WTC11 (cell line): Measurements from ENCODE around the gene ARHGAP26. TPM values are rescaled to one million over a fixed set of nuclear protein-coding genes. Genes with fewer than 3 reads are reported as not detected.

Source experiments
- ATAC-seq: fragments of 200-7000 bp; cut with Tn5 transposase; 2 replicates; pipeline ENCODE4 v1.10.0; 2021; ENCODE audit warnings: mild to moderate bottlenecking, moderate library complexity
- CTCF ChIA-PET: fragments of 300-600 bp; sonication (Branson Sonifier 250); formaldehyde crosslinking; loops from one replicate; lab custom pipeline; 2021; ENCODE audit warnings: antibody characterized with exemption; lab: Charles Lee
- POLR2A ChIA-PET: fragments of 350-600 bp; sonication (Branson Sonifier 250); formaldehyde crosslinking; loops from one replicate; lab custom pipeline; 2021; ENCODE audit warnings: antibody characterized with exemption; lab: Charles Lee
- DNase-seq: peaks from one replicate; pipeline ENCODE4 v3.0.0; 2021; ENCODE audit warnings: low spot score
- H3K27ac Mint-ChIP-seq: 2 replicates; pipeline ENCODE4 v1.8.0; 2021; ENCODE audit warnings: mixed read lengths
- H3K27me3 Mint-ChIP-seq: 2 replicates; pipeline ENCODE4 v1.8.0; 2021; ENCODE audit warnings: low read depth, mild to moderate bottlenecking, moderate library complexity, mixed read lengths
- H3K36me3 Mint-ChIP-seq: 2 replicates; pipeline ENCODE4 v1.8.0; 2021; ENCODE audit warnings: mixed read lengths
- H3K4me1 Mint-ChIP-seq: 2 replicates; pipeline ENCODE4 v1.8.0; 2022; ENCODE audit warnings: mixed read lengths
- H3K4me3 Mint-ChIP-seq: 2 replicates; pipeline ENCODE4 v1.8.0; 2021; ENCODE audit warnings: mild to moderate bottlenecking, moderate library complexity, mixed read lengths
- H3K9me3 Mint-ChIP-seq: 2 replicates; pipeline ENCODE4 v1.8.0; 2021; ENCODE audit warnings: mixed read lengths
- ATF1 ChIP-seq: sonication (generic); formaldehyde crosslinking; IDR thresholded peaks from 2 replicates; pipeline ENCODE4 v1.8.1; 2023; ENCODE audit warnings: mild to moderate bottlenecking, moderate library complexity, missing genetic modification reagents
- ATF2 ChIP-seq: sonication (generic); formaldehyde crosslinking; IDR thresholded peaks from 2 replicates; pipeline ENCODE4 v1.8.1; 2022; ENCODE audit warnings: low read depth, missing genetic modification reagents, borderline replicate concordance
- ATF6 ChIP-seq: sonication (generic); formaldehyde crosslinking; IDR thresholded peaks from 2 replicates; pipeline ENCODE4 v1.8.1; 2023; ENCODE audit warnings: mild to moderate bottlenecking, missing genetic modification reagents
- ESRRA ChIP-seq: sonication (generic); formaldehyde crosslinking; IDR thresholded peaks from 2 replicates; pipeline ENCODE4 v1.8.1; 2022; ENCODE audit warnings: mild to moderate bottlenecking, missing genetic modification reagents, borderline replicate concordance
- GTF2I ChIP-seq: fragments of 250-450 bp; sonication (Bioruptor Pico); conservative IDR thresholded peaks from 2 replicates; pipeline ENCODE4 v1.4.0; 2021; ENCODE audit warnings: mild to moderate bottlenecking
- HMGXB4 ChIP-seq: sonication (generic); formaldehyde crosslinking; IDR thresholded peaks from 2 replicates; pipeline ENCODE4 v1.8.1; 2023; ENCODE audit warnings: mild to moderate bottlenecking, moderate library complexity, missing genetic modification reagents
- IRF2 ChIP-seq: sonication (generic); formaldehyde crosslinking; IDR thresholded peaks from 2 replicates; pipeline ENCODE4 v1.8.0; 2022; ENCODE audit warnings: low read depth, missing genetic modification reagents, borderline replicate concordance
- KAT7 ChIP-seq: sonication (generic); formaldehyde crosslinking; IDR thresholded peaks from 2 replicates; pipeline ENCODE4 v1.8.1; 2023; ENCODE audit warnings: missing genetic modification reagents, mild to moderate bottlenecking, borderline replicate concordance
- MLX ChIP-seq: sonication (generic); formaldehyde crosslinking; IDR thresholded peaks from 2 replicates; pipeline ENCODE4 v1.8.1; 2023; ENCODE audit warnings: mild to moderate bottlenecking, missing genetic modification reagents, moderate library complexity
- MYBL2 ChIP-seq: sonication (generic); formaldehyde crosslinking; IDR thresholded peaks from 2 replicates; pipeline ENCODE4 v1.8.1; 2023; ENCODE audit warnings: mild to moderate bottlenecking, moderate library complexity, missing genetic modification reagents
- NFE2L1 ChIP-seq: sonication (generic); formaldehyde crosslinking; IDR thresholded peaks from 2 replicates; pipeline ENCODE4 v1.8.1; 2023; ENCODE audit warnings: missing genetic modification reagents
- NR2C2 ChIP-seq: sonication (generic); formaldehyde crosslinking; IDR thresholded peaks from 2 replicates; pipeline ENCODE4 v1.8.0; 2022; ENCODE audit warnings: mild to moderate bottlenecking, missing genetic modification reagents
- SMAD3 ChIP-seq: sonication (generic); formaldehyde crosslinking; IDR thresholded peaks from 2 replicates; pipeline ENCODE4 v1.8.0; 2022; ENCODE audit warnings: missing genetic modification reagents, mild to moderate bottlenecking, borderline replicate concordance
- ZNF121 ChIP-seq: sonication (generic); formaldehyde crosslinking; IDR thresholded peaks from 2 replicates; pipeline ENCODE4 v1.8.0; 2023; ENCODE audit warnings: missing genetic modification reagents
- ZNF396 ChIP-seq: fragments of 250-450 bp; sonication (Bioruptor Pico); IDR thresholded peaks from 2 replicates; pipeline ENCODE4 v1.8.0; 2021; ENCODE audit warnings: mild to moderate bottlenecking, moderate library complexity, borderline replicate concordance
- total RNA-seq: library from RNA; stranded (reverse); gene quantifications from 3 replicates; pipeline ENCODE4 v1.2.3, GENCODE V29; 2021
- TF ChIP-seq, protein P1 (sequence below): sonication (generic); formaldehyde crosslinking; IDR thresholded peaks from 2 replicates; pipeline ENCODE4 v1.8.0; 2023; ENCODE audit warnings: missing genetic modification reagents, mild to moderate bottlenecking, borderline replicate concordance
- TF ChIP-seq, protein P2 (sequence below): sonication (generic); formaldehyde crosslinking; IDR thresholded peaks from 2 replicates; pipeline ENCODE4 v1.8.1; 2023; ENCODE audit warnings: mild to moderate bottlenecking, missing genetic modification reagents, borderline replicate concordance

The ARHGAP26 gene
- total RNA-seq, 1 experiment from 2014 or later, result 22.3 TPM

GRCh38 chr5:143083006-143083405, 312.8 kb downstream of the ARHGAP26 start:
- ATAC-seq, result no peak
- DNase-seq, result no peak
- CTCF ChIA-PET, result interaction anchor here (1.0 to 1.1 kb wide), 2 partner anchors 27 to 30 kb away, joined by 3 read pairs; no protein-coding TSS in a partner anchor
- TF ChIP-seq ZNF396 (CRISPR knock-in tag) (no peak), MYBL2 (CRISPR knock-in tag) (no peak), SMAD3 (CRISPR knock-in tag) (no peak), ATF1 (CRISPR knock-in tag) (no peak), IRF2 (CRISPR knock-in tag) (no peak), ATF2 (CRISPR knock-in tag) (no peak), NFE2L1 (CRISPR knock-in tag) (no peak), ZNF121 (no peak), MLX (CRISPR knock-in tag) (no peak), HMGXB4 (CRISPR knock-in tag) (no peak), ESRRA (CRISPR knock-in tag) (no peak), KAT7 (CRISPR knock-in tag) (no peak)
- TF ChIP-seq, all 79 proteins: peak for 0
- H3K27me3 Mint-ChIP-seq, result no peaks in the 10 kb centered on the region
- no peaks in the 10 kb centered on the region for H3K36me3 Mint-ChIP-seq
- peaks cover 21% of the 10 kb centered on the region for H3K4me1 Mint-ChIP-seq
- H3K4me3 Mint-ChIP-seq, result no peak overlapping the region
- H3K9me3 Mint-ChIP-seq, result no peaks in the 10 kb centered on the region
- H3K27ac Mint-ChIP-seq, result 0 out of 2 replicates have a peak overlapping the region, but pooled peaks have one; percentile 54
- POLR2A ChIA-PET, result no interaction called here

DNA sequence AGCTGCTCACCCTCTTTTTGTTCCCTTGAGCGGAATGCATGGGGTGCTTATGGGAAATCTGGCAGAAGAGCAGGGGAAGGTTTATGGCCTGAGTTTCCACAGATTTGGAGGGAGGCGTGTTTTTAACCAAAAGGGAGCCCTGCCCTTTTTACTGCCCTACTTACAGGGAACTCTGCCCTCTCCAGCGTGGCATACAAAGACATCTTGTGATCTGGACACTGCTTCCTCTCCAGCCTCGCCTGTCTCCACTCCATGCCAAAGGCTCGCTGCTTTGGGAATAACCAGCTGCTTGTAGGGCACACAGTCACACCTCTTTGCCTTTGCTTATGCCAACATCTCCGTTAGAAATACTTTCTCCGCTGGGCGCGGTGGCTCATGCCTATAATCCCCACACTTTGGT, 314.2 kb downstream of the ARHGAP26 start:
- CTCF ChIA-PET, result interaction anchor here (0.7 to 1.2 kb wide), 2 partner anchors 9 to 339 kb away, joined by 3 to 4 read pairs; no protein-coding TSS in a partner anchor
- no peak overlapping the region for H3K4me3 Mint-ChIP-seq

GRCh38 chr5:143085319-143085917, 315.2 kb downstream of the ARHGAP26 start:
- Mint-ChIP-seq H3K27ac (no peak overlapping the region), H3K4me3 (no peak overlapping the region), H3K4me1 (peaks cover 28% of the 10 kb centered on the region), H3K27me3 (no peaks in the 10 kb centered on the region), H3K36me3 (peaks cover 2% of the 10 kb centered on the region; the same call in 1 of the 2 replicates), H3K9me3 (0 out of 2 replicates have a peak, but pooled peaks cover 5% of the 10 kb centered on the region)
- DNase-seq (no peak), ATAC-seq (no peak)
- ChIA-PET CTCF (no interaction called here), POLR2A (no interaction called here)
- TF ChIP-seq GTF2I (CRISPR knock-in tag) (no peak), IRF2 (CRISPR knock-in tag) (no peak), ATF6 (CRISPR knock-in tag) (no peak)
- TF ChIP-seq, protein P1, sequence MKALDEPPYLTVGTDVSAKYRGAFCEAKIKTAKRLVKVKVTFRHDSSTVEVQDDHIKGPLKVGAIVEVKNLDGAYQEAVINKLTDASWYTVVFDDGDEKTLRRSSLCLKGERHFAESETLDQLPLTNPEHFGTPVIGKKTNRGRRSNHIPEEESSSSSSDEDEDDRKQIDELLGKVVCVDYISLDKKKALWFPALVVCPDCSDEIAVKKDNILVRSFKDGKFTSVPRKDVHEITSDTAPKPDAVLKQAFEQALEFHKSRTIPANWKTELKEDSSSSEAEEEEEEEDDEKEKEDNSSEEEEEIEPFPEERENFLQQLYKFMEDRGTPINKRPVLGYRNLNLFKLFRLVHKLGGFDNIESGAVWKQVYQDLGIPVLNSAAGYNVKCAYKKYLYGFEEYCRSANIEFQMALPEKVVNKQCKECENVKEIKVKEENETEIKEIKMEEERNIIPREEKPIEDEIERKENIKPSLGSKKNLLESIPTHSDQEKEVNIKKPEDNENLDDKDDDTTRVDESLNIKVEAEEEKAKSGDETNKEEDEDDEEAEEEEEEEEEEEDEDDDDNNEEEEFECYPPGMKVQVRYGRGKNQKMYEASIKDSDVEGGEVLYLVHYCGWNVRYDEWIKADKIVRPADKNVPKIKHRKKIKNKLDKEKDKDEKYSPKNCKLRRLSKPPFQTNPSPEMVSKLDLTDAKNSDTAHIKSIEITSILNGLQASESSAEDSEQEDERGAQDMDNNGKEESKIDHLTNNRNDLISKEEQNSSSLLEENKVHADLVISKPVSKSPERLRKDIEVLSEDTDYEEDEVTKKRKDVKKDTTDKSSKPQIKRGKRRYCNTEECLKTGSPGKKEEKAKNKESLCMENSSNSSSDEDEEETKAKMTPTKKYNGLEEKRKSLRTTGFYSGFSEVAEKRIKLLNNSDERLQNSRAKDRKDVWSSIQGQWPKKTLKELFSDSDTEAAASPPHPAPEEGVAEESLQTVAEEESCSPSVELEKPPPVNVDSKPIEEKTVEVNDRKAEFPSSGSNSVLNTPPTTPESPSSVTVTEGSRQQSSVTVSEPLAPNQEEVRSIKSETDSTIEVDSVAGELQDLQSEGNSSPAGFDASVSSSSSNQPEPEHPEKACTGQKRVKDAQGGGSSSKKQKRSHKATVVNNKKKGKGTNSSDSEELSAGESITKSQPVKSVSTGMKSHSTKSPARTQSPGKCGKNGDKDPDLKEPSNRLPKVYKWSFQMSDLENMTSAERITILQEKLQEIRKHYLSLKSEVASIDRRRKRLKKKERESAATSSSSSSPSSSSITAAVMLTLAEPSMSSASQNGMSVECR (CRISPR knock-in tag), result no peak
- TF ChIP-seq, protein P2, sequence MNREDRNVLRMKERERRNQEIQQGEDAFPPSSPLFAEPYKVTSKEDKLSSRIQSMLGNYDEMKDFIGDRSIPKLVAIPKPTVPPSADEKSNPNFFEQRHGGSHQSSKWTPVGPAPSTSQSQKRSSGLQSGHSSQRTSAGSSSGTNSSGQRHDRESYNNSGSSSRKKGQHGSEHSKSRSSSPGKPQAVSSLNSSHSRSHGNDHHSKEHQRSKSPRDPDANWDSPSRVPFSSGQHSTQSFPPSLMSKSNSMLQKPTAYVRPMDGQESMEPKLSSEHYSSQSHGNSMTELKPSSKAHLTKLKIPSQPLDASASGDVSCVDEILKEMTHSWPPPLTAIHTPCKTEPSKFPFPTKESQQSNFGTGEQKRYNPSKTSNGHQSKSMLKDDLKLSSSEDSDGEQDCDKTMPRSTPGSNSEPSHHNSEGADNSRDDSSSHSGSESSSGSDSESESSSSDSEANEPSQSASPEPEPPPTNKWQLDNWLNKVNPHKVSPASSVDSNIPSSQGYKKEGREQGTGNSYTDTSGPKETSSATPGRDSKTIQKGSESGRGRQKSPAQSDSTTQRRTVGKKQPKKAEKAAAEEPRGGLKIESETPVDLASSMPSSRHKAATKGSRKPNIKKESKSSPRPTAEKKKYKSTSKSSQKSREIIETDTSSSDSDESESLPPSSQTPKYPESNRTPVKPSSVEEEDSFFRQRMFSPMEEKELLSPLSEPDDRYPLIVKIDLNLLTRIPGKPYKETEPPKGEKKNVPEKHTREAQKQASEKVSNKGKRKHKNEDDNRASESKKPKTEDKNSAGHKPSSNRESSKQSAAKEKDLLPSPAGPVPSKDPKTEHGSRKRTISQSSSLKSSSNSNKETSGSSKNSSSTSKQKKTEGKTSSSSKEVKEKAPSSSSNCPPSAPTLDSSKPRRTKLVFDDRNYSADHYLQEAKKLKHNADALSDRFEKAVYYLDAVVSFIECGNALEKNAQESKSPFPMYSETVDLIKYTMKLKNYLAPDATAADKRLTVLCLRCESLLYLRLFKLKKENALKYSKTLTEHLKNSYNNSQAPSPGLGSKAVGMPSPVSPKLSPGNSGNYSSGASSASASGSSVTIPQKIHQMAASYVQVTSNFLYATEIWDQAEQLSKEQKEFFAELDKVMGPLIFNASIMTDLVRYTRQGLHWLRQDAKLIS (CRISPR knock-in tag), result no peak

More for the DNA sequence above, 314.2 kb downstream of the ARHGAP26 start:
- Mint-ChIP-seq H3K36me3 (peaks cover 2% of the 10 kb centered on the region; the same call in 1 of the 2 replicates), H3K27me3 (no peaks in the 10 kb centered on the region), H3K9me3 (0 out of 2 replicates have a peak, but pooled peaks cover under 1% of the 10 kb centered on the region)
- POLR2A ChIA-PET, result no interaction called here
- ATAC-seq, result no peak
- no peak for TF ChIP-seq NFE2L1 (CRISPR knock-in tag)
- no peak for TF ChIP-seq NR2C2 (CRISPR knock-in tag)
- TF ChIP-seq, all 79 proteins: peak for 0
- DNase-seq, result no peak
- Mint-ChIP-seq H3K4me1 (peaks cover 18% of the 10 kb centered on the region), H3K27ac (no peak overlapping the region)
